NB4 (cell line): ENCODE data around the gene SLC28A3.

Source experiments
- DNase-seq: peaks from one replicate; pipeline ENCODE4 v3.0.0; 2010; ENCODE audit warnings: low read depth
- H3K4me3 ChIP-seq: one replicate; pipeline ENCODE4 v1.5.1; 2011; ENCODE audit warnings: mild to moderate bottlenecking, low read depth, low read length, moderate library complexity
- MAX ChIP-seq: IDR thresholded peaks from 2 replicates; pipeline ENCODE4 v1.6.1; 2011; ENCODE audit warnings: low read depth, low read length
- MYC ChIP-seq: IDR thresholded peaks from 2 replicates; pipeline ENCODE4 v1.6.1; 2011; ENCODE audit warnings: low read depth, low read length
- POLR2A ChIP-seq: IDR thresholded peaks from 2 replicates; pipeline ENCODE4 v1.6.1; 2011; ENCODE audit warnings: mild to moderate bottlenecking; ENCODE audit not compliant: insufficient read length; ENCODE audit errors: extremely low read depth
- TF ChIP-seq, protein P1 (sequence below): IDR thresholded peaks from one replicate; pipeline ENCODE4 v1.5.1; 2012; ENCODE audit warnings: low read depth, low read length

SLC28A3 gene

GRCh38 chr9:84251921-84252320 lies 88.6 kb downstream of the SLC28A3 start:
- TF ChIP-seq, protein P1, sequence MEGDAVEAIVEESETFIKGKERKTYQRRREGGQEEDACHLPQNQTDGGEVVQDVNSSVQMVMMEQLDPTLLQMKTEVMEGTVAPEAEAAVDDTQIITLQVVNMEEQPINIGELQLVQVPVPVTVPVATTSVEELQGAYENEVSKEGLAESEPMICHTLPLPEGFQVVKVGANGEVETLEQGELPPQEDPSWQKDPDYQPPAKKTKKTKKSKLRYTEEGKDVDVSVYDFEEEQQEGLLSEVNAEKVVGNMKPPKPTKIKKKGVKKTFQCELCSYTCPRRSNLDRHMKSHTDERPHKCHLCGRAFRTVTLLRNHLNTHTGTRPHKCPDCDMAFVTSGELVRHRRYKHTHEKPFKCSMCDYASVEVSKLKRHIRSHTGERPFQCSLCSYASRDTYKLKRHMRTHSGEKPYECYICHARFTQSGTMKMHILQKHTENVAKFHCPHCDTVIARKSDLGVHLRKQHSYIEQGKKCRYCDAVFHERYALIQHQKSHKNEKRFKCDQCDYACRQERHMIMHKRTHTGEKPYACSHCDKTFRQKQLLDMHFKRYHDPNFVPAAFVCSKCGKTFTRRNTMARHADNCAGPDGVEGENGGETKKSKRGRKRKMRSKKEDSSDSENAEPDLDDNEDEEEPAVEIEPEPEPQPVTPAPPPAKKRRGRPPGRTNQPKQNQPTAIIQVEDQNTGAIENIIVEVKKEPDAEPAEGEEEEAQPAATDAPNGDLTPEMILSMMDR = no peak
- no peak for TF ChIP-seq POLR2A
- TF ChIP-seq MAX = no peak
- TF ChIP-seq MYC = no peak
- no peak for DNase-seq
- no peak overlapping the region for H3K4me3 ChIP-seq

GRCh38 chr9:84241817-84242373 lies 98.7 kb downstream of the SLC28A3 start:
- TF ChIP-seq MYC (no peak), MAX (no peak), POLR2A (no peak)
- TF ChIP-seq, protein P1 = no peak
- no peak overlapping the region for H3K4me3 ChIP-seq
- no peak for DNase-seq

DNA sequence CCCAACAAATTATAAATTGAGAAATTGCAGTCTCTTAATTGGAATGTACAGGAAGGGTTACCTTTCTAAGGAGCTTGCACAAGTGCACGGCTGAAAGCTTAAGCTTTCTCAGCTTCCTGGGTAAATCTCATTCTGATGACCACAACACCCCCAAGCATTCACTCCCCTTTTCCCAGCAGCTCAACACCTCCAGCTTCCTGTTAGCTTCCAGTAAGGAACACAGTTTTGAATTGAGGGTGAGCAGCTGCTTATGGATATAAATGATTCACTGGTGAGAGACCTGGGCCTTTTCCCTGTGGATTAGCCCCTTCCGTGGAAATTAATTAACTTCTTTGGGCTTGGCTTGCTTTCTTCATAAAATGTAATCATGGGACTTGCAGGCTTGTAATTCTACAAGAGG lies 101.2 kb downstream of the SLC28A3 start:
- DNase-seq = no peak
- TF ChIP-seq MAX (no peak), MYC (no peak), POLR2A (no peak)
- TF ChIP-seq, protein P1 = no peak
- H3K4me3 ChIP-seq = no peak overlapping the region

GRCh38 chr9:84238652-84239051 lies 101.9 kb downstream of the SLC28A3 start:
- peak; percentile 17 for DNase-seq
- TF ChIP-seq MAX (no peak), POLR2A (no peak), MYC (no peak)
- TF ChIP-seq, protein P1 = no peak

GRCh38 chr9:84235511-84235910 lies 105.0 kb downstream of the SLC28A3 start:
- no peak for TF ChIP-seq MYC
- no peak overlapping the region for H3K4me3 ChIP-seq
- DNase-seq = no peak

More at GRCh38 chr9:84238652-84239051, 101.9 kb downstream of the SLC28A3 start:
- no peak overlapping the region for H3K4me3 ChIP-seq

GRCh38 chr9:84230355-84231145 lies 110.0 kb downstream of the SLC28A3 start:
- H3K4me3 ChIP-seq = no peak overlapping the region
- TF ChIP-seq, protein P1 = no peak
- TF ChIP-seq MYC (no peak), MAX (no peak), POLR2A (no peak)

More at GRCh38 chr9:84230355-84231145, 110.0 kb downstream of the SLC28A3 start:
- DNase-seq = no peak
